HepG2 (cell line): ENCODE results near the gene ADAMTSL4. TPM values are rescaled to one million over a fixed set of nuclear protein-coding genes. Genes with fewer than 3 reads are reported as not detected.

ENCODE experiments used
- EP300 ChIP-seq, 3 experiments: sonication (generic) in 1 of 3; formaldehyde crosslinking in 1 of 3; IDR thresholded peaks; 2 replicates each; pipeline versions ENCODE4 v1.5.1 to v1.6.1; 2011 to 2020; ENCODE audit warnings: low read depth in 2 of 3, low read length in 2 of 3, borderline replicate concordance in 1 of 3, improper control_type of control experiment in 1 of 3, mild to moderate bottlenecking in 1 of 3, missing genetic modification reagents in 1 of 3, moderate library complexity in 1 of 3
- FOXP4 ChIP-seq: sonication (generic); formaldehyde crosslinking; IDR thresholded peaks from 2 replicates; pipeline ENCODE4 v1.4.0; 2020; ENCODE audit warnings: missing genetic modification reagents
- HNF4A ChIP-seq: sonication (generic); formaldehyde crosslinking; IDR thresholded peaks from 2 replicates; pipeline ENCODE4 v1.4.0; 2020; ENCODE audit warnings: missing genetic modification reagents
- HNF4G ChIP-seq, 2 experiments: sonication (generic) in 1 of 2; formaldehyde crosslinking in 1 of 2; IDR thresholded peaks; 2 replicates each; pipeline versions ENCODE4 v1.4.0 to v1.6.1; 2011 to 2020; ENCODE audit warnings: borderline replicate concordance in 2 of 2, low read depth in 2 of 2, mild to moderate bottlenecking in 2 of 2, low read length in 1 of 2, missing genetic modification reagents in 1 of 2, moderate library complexity in 1 of 2
- MAX ChIP-seq: IDR thresholded peaks from 2 replicates; pipeline ENCODE4 v1.6.1; 2012; ENCODE audit warnings: inconsistent platforms
- NFYB ChIP-seq: sonication (generic); formaldehyde crosslinking; IDR thresholded peaks from 2 replicates; pipeline ENCODE4 v1.4.0; 2020; ENCODE audit warnings: missing genetic modification reagents
- ONECUT2 ChIP-seq: sonication (generic); formaldehyde crosslinking; IDR thresholded peaks from 2 replicates; pipeline ENCODE4 v1.4.0; 2020; ENCODE audit warnings: missing genetic modification reagents
- PHF21A ChIP-seq: sonication (generic); formaldehyde crosslinking; IDR thresholded peaks from 2 replicates; pipeline ENCODE4 v1.5.0; 2020; ENCODE audit warnings: mild to moderate bottlenecking, missing genetic modification reagents
- RBFOX2 ChIP-seq: fragments of 200-400 bp; formaldehyde crosslinking; IDR thresholded peaks from 2 replicates; pipeline ENCODE4 v1.6.1; 2017; ENCODE audit warnings: low read depth, mild to moderate bottlenecking, low read length
- RBM22 ChIP-seq: fragments of 200-400 bp; formaldehyde crosslinking; optimal IDR thresholded peaks from 2 replicates; pipeline ENCODE3; 2017; ENCODE audit warnings: mild to moderate bottlenecking, low read length, moderate library complexity
- ZBTB37 ChIP-seq: sonication (generic); formaldehyde crosslinking; IDR thresholded peaks from 2 replicates; pipeline ENCODE4 v1.4.0; 2020; ENCODE audit warnings: mild to moderate bottlenecking, missing genetic modification reagents
- ZNF318 ChIP-seq: sonication (generic); formaldehyde crosslinking; IDR thresholded peaks from 2 replicates; pipeline ENCODE4 v1.4.0; 2020; ENCODE audit warnings: mild to moderate bottlenecking, missing genetic modification reagents
- ZNF644 ChIP-seq: IDR thresholded peaks from 2 replicates; pipeline ENCODE4 v1.6.1; 2016; ENCODE audit warnings: low read depth
- polyA plus RNA-seq, 8 experiments: library from polyadenylated mRNA; depleted of rRNA in 3 of 8; stranded (reverse) in 7 of 8; unstranded in 1 of 8; fragments of >200 nt; fragmentation: Illumina TruSeq in 4 of 8; extraction: Trizol in 4 of 8; gene quantifications; 2 replicates each; pipeline versions ENCODE4 v1.2.1 to v1.2.3, GENCODE V29; 2011 to 2016; ENCODE audit warnings: low read depth in 4 of 8, missing spikeins in 1 of 8, mixed read lengths in 1 of 8; ENCODE audit not compliant: insufficient read depth in 1 of 8
- total RNA-seq, 5 experiments: library from RNA; depleted of rRNA; stranded (reverse); fragments of >200 nt; fragmentation: Illumina TruSeq; extraction: Trizol; gene quantifications; 2 replicates each; pipeline ENCODE4 v1.2.3, GENCODE V29; 2016; ENCODE audit warnings: low read depth in 1 of 5

ADAMTSL4 gene
- total and polyA plus RNA-seq, 2 of the 13 experiments (the other 11 are each of a cell fraction or from before 2014, with no cell fraction given), result 3.9 to 16.4 TPM

GRCh38 chr1:150576794-150577556 is 27.8 kb downstream of the ADAMTSL4 start (continued):
- peak; percentile 87 for TF ChIP-seq ZBTB37
- TF ChIP-seq HNF4G (IDR thresholded peaks at IDR 0.05; ENCODE audit: borderline replicate concordance, low read depth, low read length), result peak; percentile 43; the same call in 1 of the 2 replicates
- TF ChIP-seq HNF4G (CRISPR knock-in tag; IDR thresholded peaks at IDR 0.05; ENCODE audit: borderline replicate concordance, low read depth), result no peak
- TF ChIP-seq RBFOX2, result peak; percentile 78
- TF ChIP-seq FOXP4 (CRISPR knock-in tag), result peak; percentile 59
- TF ChIP-seq ZNF644 (CRISPR knock-in tag), result peak; percentile 55; the same call in 1 of the 2 replicates
- TF ChIP-seq RBM22, result peak; percentile 70
- peak; percentile 31; the same call in 1 of the 2 replicates for TF ChIP-seq PHF21A (CRISPR knock-in tag)
- TF ChIP-seq HNF4A (CRISPR knock-in tag), result peak; percentile 73
- TF ChIP-seq EP300 (IDR thresholded peaks at IDR 0.05; ENCODE audit: low read depth in 2 of 2, low read length in 2 of 2), result peak in 1 of 2 experiments; percentile 22; a peak in 1 of 4 replicates
- no peak for TF ChIP-seq EP300 (CRISPR knock-in tag; IDR thresholded peaks at IDR 0.05; ENCODE audit: borderline replicate concordance)
- no peak for TF ChIP-seq ZNF318
- no peak for TF ChIP-seq NFYB (CRISPR knock-in tag)
- no peak for TF ChIP-seq MAX
- TF ChIP-seq ONECUT2, result 0 out of 2 replicates have a peak, but pooled peaks have one; percentile 41
